ENCODE results near the gene LY6G6F.

- TF ChIP-seq POLR2A (IDR thresholded peaks at IDR 0.05) = no peak
- no peak for TF ChIP-seq CTCF (IDR thresholded peaks at IDR 0.05)
- no peak for TF ChIP-seq POLR2AphosphoS5 (IDR thresholded peaks at IDR 0.05)
Observed at GRCh38 chr6:31715022-31715958, 8.6 kb downstream of the LY6G6F start, which contains the start of gene LY6G6D.

Data from breast epithelium (tissue), 3 donors.